Measurements from ENCODE around the gene UTRN. TPM values are rescaled to one million over a fixed set of nuclear protein-coding genes. Genes with fewer than 3 reads are reported as not detected.

The UTRN gene
- total and polyA plus RNA-seq, 2 experiments from 2014 or later, result 53.9 to 121 TPM

GRCh38 chr6:144263786-144264185 is 21.3 kb upstream of the UTRN start (continued):
- TF ChIP-seq, protein P1, sequence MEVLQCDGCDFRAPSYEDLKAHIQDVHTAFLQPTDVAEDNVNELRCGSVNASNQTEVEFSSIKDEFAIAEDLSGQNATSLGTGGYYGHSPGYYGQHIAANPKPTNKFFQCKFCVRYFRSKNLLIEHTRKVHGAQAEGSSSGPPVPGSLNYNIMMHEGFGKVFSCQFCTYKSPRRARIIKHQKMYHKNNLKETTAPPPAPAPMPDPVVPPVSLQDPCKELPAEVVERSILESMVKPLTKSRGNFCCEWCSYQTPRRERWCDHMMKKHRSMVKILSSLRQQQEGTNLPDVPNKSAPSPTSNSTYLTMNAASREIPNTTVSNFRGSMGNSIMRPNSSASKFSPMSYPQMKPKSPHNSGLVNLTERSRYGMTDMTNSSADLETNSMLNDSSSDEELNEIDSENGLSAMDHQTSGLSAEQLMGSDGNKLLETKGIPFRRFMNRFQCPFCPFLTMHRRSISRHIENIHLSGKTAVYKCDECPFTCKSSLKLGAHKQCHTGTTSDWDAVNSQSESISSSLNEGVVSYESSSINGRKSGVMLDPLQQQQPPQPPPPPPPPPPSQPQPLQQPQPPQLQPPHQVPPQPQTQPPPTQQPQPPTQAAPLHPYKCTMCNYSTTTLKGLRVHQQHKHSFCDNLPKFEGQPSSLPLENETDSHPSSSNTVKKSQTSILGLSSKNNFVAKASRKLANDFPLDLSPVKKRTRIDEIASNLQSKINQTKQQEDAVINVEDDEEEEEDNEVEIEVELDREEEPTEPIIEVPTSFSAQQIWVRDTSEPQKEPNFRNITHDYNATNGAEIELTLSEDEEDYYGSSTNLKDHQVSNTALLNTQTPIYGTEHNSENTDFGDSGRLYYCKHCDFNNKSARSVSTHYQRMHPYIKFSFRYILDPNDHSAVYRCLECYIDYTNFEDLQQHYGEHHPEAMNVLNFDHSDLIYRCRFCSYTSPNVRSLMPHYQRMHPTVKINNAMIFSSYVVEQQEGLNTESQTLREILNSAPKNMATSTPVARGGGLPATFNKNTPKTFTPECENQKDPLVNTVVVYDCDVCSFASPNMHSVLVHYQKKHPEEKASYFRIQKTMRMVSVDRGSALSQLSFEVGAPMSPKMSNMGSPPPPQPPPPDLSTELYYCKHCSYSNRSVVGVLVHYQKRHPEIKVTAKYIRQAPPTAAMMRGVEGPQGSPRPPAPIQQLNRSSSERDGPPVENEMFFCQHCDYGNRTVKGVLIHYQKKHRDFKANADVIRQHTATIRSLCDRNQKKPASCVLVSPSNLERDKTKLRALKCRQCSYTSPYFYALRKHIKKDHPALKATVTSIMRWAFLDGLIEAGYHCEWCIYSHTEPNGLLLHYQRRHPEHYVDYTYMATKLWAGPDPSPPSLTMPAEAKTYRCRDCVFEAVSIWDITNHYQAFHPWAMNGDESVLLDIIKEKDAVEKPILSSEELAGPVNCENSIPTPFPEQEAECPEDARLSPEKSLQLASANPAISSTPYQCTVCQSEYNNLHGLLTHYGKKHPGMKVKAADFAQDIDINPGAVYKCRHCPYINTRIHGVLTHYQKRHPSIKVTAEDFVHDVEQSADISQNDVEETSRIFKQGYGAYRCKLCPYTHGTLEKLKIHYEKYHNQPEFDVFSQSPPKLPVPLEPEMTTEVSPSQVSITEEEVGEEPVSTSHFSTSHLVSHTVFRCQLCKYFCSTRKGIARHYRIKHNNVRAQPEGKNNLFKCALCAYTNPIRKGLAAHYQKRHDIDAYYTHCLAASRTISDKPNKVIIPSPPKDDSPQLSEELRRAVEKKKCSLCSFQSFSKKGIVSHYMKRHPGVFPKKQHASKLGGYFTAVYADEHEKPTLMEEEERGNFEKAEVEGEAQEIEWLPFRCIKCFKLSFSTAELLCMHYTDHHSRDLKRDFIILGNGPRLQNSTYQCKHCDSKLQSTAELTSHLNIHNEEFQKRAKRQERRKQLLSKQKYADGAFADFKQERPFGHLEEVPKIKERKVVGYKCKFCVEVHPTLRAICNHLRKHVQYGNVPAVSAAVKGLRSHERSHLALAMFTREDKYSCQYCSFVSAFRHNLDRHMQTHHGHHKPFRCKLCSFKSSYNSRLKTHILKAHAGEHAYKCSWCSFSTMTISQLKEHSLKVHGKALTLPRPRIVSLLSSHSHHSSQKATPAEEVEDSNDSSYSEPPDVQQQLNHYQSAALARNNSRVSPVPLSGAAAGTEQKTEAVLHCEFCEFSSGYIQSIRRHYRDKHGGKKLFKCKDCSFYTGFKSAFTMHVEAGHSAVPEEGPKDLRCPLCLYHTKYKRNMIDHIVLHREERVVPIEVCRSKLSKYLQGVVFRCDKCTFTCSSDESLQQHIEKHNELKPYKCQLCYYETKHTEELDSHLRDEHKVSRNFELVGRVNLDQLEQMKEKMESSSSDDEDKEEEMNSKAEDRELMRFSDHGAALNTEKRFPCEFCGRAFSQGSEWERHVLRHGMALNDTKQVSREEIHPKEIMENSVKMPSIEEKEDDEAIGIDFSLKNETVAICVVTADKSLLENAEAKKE (CRISPR knock-in tag; IDR thresholded peaks at IDR 0.05), result no peak
- TF ChIP-seq ZNF331 (CRISPR knock-in tag; IDR thresholded peaks at IDR 0.05; ENCODE audit: low read depth), result no peak

- peak overlapping the region; percentile 22 for H3K27ac ChIP-seq (ENCODE audit: low read depth)
- H3K36me3 ChIP-seq (ENCODE audit: insufficient read depth), result no peaks in the 10 kb centered on the region
- Mint-ChIP-seq H3K4me1 (peaks cover 38% of the 10 kb centered on the region), H3K4me3 (peak overlapping the region; percentile 58; the same call in 1 of the 3 replicates), H3K36me3 (ENCODE audit: low read depth) (peaks cover 14% of the 10 kb centered on the region; the same call in 2 of the 3 replicates), H3K27ac (peak overlapping the region; percentile 89), H3K27me3 (ENCODE audit: insufficient read depth, low read depth, poor library complexity) (peaks cover 1% of the 10 kb centered on the region), H3K9me3 (peaks cover 11% of the 10 kb centered on the region)
- H2AFZ ChIP-seq, result no peak overlapping the region
- H3K9me2 ChIP-seq (ENCODE audit: insufficient read depth), result no peaks in the 10 kb centered on the region
- peak overlapping the region; percentile 60 for H3K4me2 ChIP-seq
- TF ChIP-seq ZNF114 (CRISPR knock-in tag; IDR thresholded peaks at IDR 0.05) (no peak), JUNB (IDR thresholded peaks at IDR 0.05; ENCODE audit: unreplicated experiment) (no peak), CREB1 (CRISPR knock-in tag; IDR thresholded peaks at IDR 0.05; ENCODE audit: low read depth) (no peak), EZH2phosphoT487 (IDR thresholded peaks at IDR 0.05; ENCODE audit: unreplicated experiment) (no peak), STAT1 (IDR thresholded peaks at IDR 0.05; ENCODE audit: unreplicated experiment) (no peak), ZNF331 (CRISPR knock-in tag; IDR thresholded peaks at IDR 0.05; ENCODE audit: low read depth) (no peak)
- TF ChIP-seq, protein P1 (CRISPR knock-in tag; IDR thresholded peaks at IDR 0.05), result no peak
- no peak overlapping the region; the same call in 1 of the 2 replicates for H3K4me3 ChIP-seq
- ATAC-seq (no peak; the same call in 2 of the 3 replicates), DNase-seq (ENCODE audit: low spot score) (peak; percentile 60)
- H3K79me2 ChIP-seq (replicated peaks; ENCODE audit: insufficient read depth), result no peaks in the 10 kb centered on the region
- peaks cover 27% of the 10 kb centered on the region for H3K4me1 ChIP-seq (ENCODE audit: insufficient read depth)
- H3K27me3 ChIP-seq (ENCODE audit: insufficient read depth), result no peaks in the 10 kb centered on the region
- no peaks in the 10 kb centered on the region for H3F3A ChIP-seq (replicated peaks; ENCODE audit: low read depth)
- no peaks in the 10 kb centered on the region for H4K20me1 ChIP-seq (replicated peaks; ENCODE audit: insufficient read depth)
Observed at GRCh38 chr6:144264270-144265060, 20.7 kb upstream of the UTRN start.

All from GM23338 (cell line).